K562 (cell line): Measurements from ENCODE around the gene IL25. TPM values are rescaled to one million over a fixed set of nuclear protein-coding genes. Genes with fewer than 3 reads are reported as not detected.

ENCODE experiments used
- ATAC-seq: fragments of 200-7000 bp; cut with Tn5 transposase; 3 replicates; pipeline ENCODE4 v1.9.1; 2020; ENCODE audit warnings: moderate library complexity
- BruUV-seq: library from RNA; stranded (reverse); fragments of 400-500 nt; replicated peaks from 2 replicates; lab custom pipeline; 2021; lab: Mats Ljungman, UMichigan
- CTCF ChIA-PET: fragments of 300-600 bp; formaldehyde crosslinking; extraction: SDS; loops from one replicate; lab custom pipeline; 2021; ENCODE audit warnings: low intra/inter-chr PET ratio; lab: Yijun Ruan, JAX
- POLR2A ChIA-PET: fragments of 300-600, 350-650 bp; sonication (Branson Sonifier 250); formaldehyde crosslinking; extraction: SDS; loops from one replicate; lab custom pipeline; 2021; ENCODE audit warnings: antibody characterized with exemption, inconsistent platforms; lab: Yijun Ruan, JAX
- DNase-seq, 4 experiments: peaks; one replicate each; pipeline versions ENCODE4 v3.0.0 to v3.0.0-alpha.2; 2011 to 2018; ENCODE audit warnings: low spot score in 3 of 4, mixed read lengths in 3 of 4; ENCODE audit errors: extremely low read depth in 1 of 4
- FAIRE-seq: peaks from 2 replicates; lab custom pipeline; 2011; peaks lifted over from hg19 to GRCh38; lab: Jason Lieb, UNC
- H2AFZ ChIP-seq: 2 replicates; pipeline ENCODE4 v1.6.0; 2011; ENCODE audit warnings: low read depth, low read length, control low read depth, inconsistent platforms
- H3K27ac ChIP-seq: fragments of 200-600 bp; 3 replicates; pipeline ENCODE4 v1.8.0; 2011; ENCODE audit warnings: low read depth, mild to moderate bottlenecking, control low read depth, inconsistent platforms, low read length, moderate library complexity, mixed read lengths; ENCODE audit errors: extremely low read depth
- H3K27me3 ChIP-seq, 2 experiments: fragments of 300-600 bp in 1 of 2; 2 replicates in 1 of 2; 3 replicates in 1 of 2; pipeline versions ENCODE4 v1.6.0 to v1.8.0; 2011; ENCODE audit warnings: inconsistent platforms in 2 of 2, low read length in 2 of 2, mild to moderate bottlenecking in 1 of 2, mixed read lengths in 1 of 2, moderate library complexity in 1 of 2; ENCODE audit not compliant: control insufficient read depth in 2 of 2, insufficient read depth in 2 of 2
- H3K36me3 ChIP-seq: fragments of 300-600 bp; 3 replicates; pipeline ENCODE4 v1.8.0; 2011; ENCODE audit warnings: mild to moderate bottlenecking, low read length, inconsistent platforms; ENCODE audit not compliant: control insufficient read depth, insufficient read depth
- H3K4me1 ChIP-seq, 2 experiments: fragments of 200-600 bp in 1 of 2; replicated peaks in 1 of 2; 2 replicates in 1 of 2; 3 replicates in 1 of 2; pipeline versions ENCODE4 v1.5.1 to v1.8.0; 2011; ENCODE audit warnings: inconsistent platforms in 2 of 2, low read length in 2 of 2, mild to moderate bottlenecking in 1 of 2, mixed read lengths in 1 of 2, moderate library complexity in 1 of 2; ENCODE audit not compliant: control insufficient read depth in 2 of 2, insufficient read depth in 2 of 2
- H3K4me2 ChIP-seq: 2 replicates; pipeline ENCODE4 v1.6.1; 2011; ENCODE audit warnings: low read length, control low read depth, inconsistent platforms, mixed read lengths; ENCODE audit not compliant: insufficient read depth
- H3K4me3 ChIP-seq: fragments of 200-600 bp; sonication (generic), shearing (Covaris generic); 2 replicates; pipeline ENCODE4 v1.5.1; 2016; ENCODE audit warnings: control low read depth, inconsistent platforms
- H3K79me2 ChIP-seq: fragments of 200-600 bp; 3 replicates; pipeline ENCODE4 v1.8.0; 2011; ENCODE audit warnings: low read length, inconsistent platforms; ENCODE audit not compliant: control insufficient read depth, insufficient read depth
- H3K9ac ChIP-seq, 2 experiments: 2 replicates each; pipeline versions ENCODE4 v1.6.0 to v1.6.1; 2011; ENCODE audit warnings: low read depth in 2 of 2, low read length in 2 of 2, control low read depth in 1 of 2, inconsistent platforms in 1 of 2, mild to moderate bottlenecking in 1 of 2, mixed read lengths in 1 of 2; ENCODE audit not compliant: insufficient read depth in 1 of 2
- H3K9me1 ChIP-seq: one replicate; pipeline ENCODE4 v1.6.0; 2011; ENCODE audit warnings: inconsistent platforms, mild to moderate bottlenecking, low read length, moderate library complexity; ENCODE audit not compliant: control insufficient read depth, insufficient read depth
- H3K9me3 ChIP-seq: replicated peaks from 2 replicates; pipeline ENCODE4 v1.5.1; 2011; ENCODE audit warnings: low read depth, low read length, inconsistent platforms; ENCODE audit not compliant: control insufficient read depth, insufficient read depth
- H4K20me1 ChIP-seq: replicated peaks from 2 replicates; pipeline ENCODE4 v1.6.1; 2011; ENCODE audit warnings: low read length, inconsistent platforms, mixed read lengths; ENCODE audit not compliant: control insufficient read depth, insufficient read depth
- FOXP1 ChIP-seq: sonication (generic); formaldehyde crosslinking; IDR thresholded peaks from 2 replicates; pipeline ENCODE4 v1.8.0; 2022; ENCODE audit warnings: mild to moderate bottlenecking, missing genetic modification reagents
- NFYB ChIP-seq: IDR thresholded peaks from 2 replicates; pipeline ENCODE4 v1.6.1; 2011; ENCODE audit warnings: mild to moderate bottlenecking, moderate library complexity; ENCODE audit not compliant: insufficient read length; ENCODE audit errors: extremely low read depth
- SMAD4 ChIP-seq: fragments of 250-450 bp; sonication (Bioruptor Pico); conservative IDR thresholded peaks from 2 replicates; pipeline ENCODE4 v1.8.0; 2021; ENCODE audit warnings: inconsistent platforms, mild to moderate bottlenecking, moderate library complexity
- TSHZ1 ChIP-seq: fragments of 250-450 bp; sonication (Bioruptor Pico); IDR thresholded peaks from 2 replicates; pipeline ENCODE4 v1.4.0; 2020; ENCODE audit warnings: mild to moderate bottlenecking, moderate library complexity
- WGBS: fragments of 100-300 bp; shearing (Covaris generic); methylation state at CpG from one replicate; pipeline ENCODE4 v1.1.6; 2016; ENCODE audit warnings: low coverage, mixed read lengths; ENCODE audit not compliant: insufficient coverage; ENCODE audit errors: missing lambda C conversion rate; 5-methylcytosine and 5-hydroxymethylcytosine counted together
- in situ Hi-C: fragments of 300-500 bp; cut with MboI; formaldehyde crosslinking; loops from 4 replicates; pipeline ENCODE4 v1.15.0; 2018; ENCODE audit warnings: inconsistent platforms, mixed read lengths
- intact Hi-C: fragments of 100-400 bp; cut with micrococcal nuclease; formaldehyde crosslinking; loops from 2 replicates; pipeline ENCODE4 v1.14.2; 2022
- polyA plus RNA-seq, 8 experiments: library from polyadenylated mRNA; depleted of rRNA in 4 of 8; stranded (reverse) in 5 of 8; unstranded in 3 of 8; fragments of >200 nt; fragmentation: Nextera tagmentation in 2 of 8; fragmentation: Illumina TruSeq in 1 of 8; extraction: Ambion mirVana in 2 of 8; extraction: Trizol in 1 of 8; gene quantifications; 2 replicates each; pipeline versions ENCODE4 v1.2.1 to v1.2.3, GENCODE V29; 2011 to 2014; ENCODE audit warnings: inconsistent platforms in 1 of 8, missing spikeins in 1 of 8
- total RNA-seq, 7 experiments: library from RNA; depleted of rRNA in 6 of 7; stranded (reverse); fragments of >200 nt in 6 of 7; fragmentation: Illumina TruSeq in 2 of 7; extraction: Trizol in 2 of 7; gene quantifications; 2 replicates each; pipeline versions ENCODE4 v1.2.1 to v1.2.3, GENCODE V29; 2011 to 2021; ENCODE audit warnings: low replicate concordance in 1 of 7

The IL25 gene
- total and polyA plus RNA-seq, 9 of the 15 experiments (the other 6 are each of a cell fraction or from before 2014, with no cell fraction given), result not detected

- no peak for FAIRE-seq
- H3K4me3 ChIP-seq, result no peak overlapping the region
- ChIA-PET POLR2A (no interaction called here), CTCF (no interaction called here)
- H3K9ac ChIP-seq, result no peak overlapping the region
- no peak for TF ChIP-seq FOXP1 (CRISPR knock-in tag)
- no peak for TF ChIP-seq NFYB
- no peak for TF ChIP-seq SMAD4 (CRISPR knock-in tag)
- no peak for TF ChIP-seq TSHZ1 (CRISPR knock-in tag)
- no peak overlapping the region for H2AFZ ChIP-seq
- intact Hi-C loops (no loop called here), in situ Hi-C loops (no loop called here)
- peaks cover 0 to 5% of the 10 kb centered on the region in 2 experiments; a peak in 3 of 5 replicates for H3K4me1 ChIP-seq
- DNase-seq, result no peak
- no peaks in the 10 kb centered on the region for H3K9me3 ChIP-seq
- no TSS peak for BruUV-seq
- no peak overlapping the region for H3K27ac ChIP-seq
- H3K36me3 ChIP-seq, result no peaks in the 10 kb centered on the region
- WGBS, result 11% methylated on average over 4 of the region's 11 CpGs
- H3K9me1 ChIP-seq, result no peaks in the 10 kb centered on the region
- H4K20me1 ChIP-seq, result no peaks in the 10 kb centered on the region; the same call in 1 of the 2 replicates
- H3K4me2 ChIP-seq, result no peak overlapping the region
- peaks cover 10 to 49% of the 10 kb centered on the region in 2 experiments for H3K27me3 ChIP-seq
- H3K79me2 ChIP-seq, result no peaks in the 10 kb centered on the region
- no peak for ATAC-seq
These were observed 13.4 kb upstream of the IL25 start for GRCh38 chr14:23359167-23359626.
